ENCODE data around the gene WBP2. TPM values are rescaled to one million over a fixed set of nuclear protein-coding genes. Genes with fewer than 3 reads are reported as not detected.

WBP2 gene
- total and polyA plus RNA-seq, 2 of the 13 experiments (the other 11 are each of a cell fraction or from before 2014, with no cell fraction given), result 29.2 to 29.5 TPM

DNA sequence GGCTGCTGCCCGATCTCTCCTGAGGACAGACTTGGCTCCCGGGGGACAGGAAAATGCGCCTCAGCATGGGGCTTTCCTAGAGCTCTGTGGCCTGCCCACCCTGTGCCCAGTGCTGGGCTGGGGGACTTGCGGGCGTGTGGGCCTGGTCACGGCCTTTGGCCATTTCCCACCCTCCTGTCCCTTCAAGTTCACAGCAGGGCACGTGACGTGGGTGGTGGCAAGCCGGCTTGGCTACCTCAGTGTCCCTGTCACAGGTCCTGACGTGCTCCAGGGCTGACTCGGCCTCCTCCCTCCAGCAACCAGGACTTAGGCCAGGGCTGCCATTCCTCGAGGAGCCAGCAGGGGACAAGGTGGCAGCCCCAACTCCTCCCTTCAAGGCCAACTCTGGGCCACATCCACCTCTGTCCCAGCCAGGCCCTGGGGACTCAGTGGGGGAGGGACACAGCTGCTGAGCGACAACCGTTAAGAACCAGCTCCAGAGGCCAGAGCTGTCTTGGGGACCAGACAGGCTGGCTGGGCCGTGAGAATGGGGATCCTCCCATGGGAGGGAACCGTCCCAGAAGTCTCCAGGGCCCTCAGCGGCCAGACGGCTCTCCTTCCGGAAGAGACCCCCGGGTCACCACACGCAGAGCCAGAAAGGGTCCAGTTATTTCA, 9.9 kb downstream of the WBP2 start (continued):
- TF ChIP-seq PHF21A (CRISPR knock-in tag; IDR thresholded peaks at IDR 0.05) (peak; percentile 81; the same call in 1 of the 2 replicates), RNF2 (conservative IDR thresholded peaks at IDR 0.05; ENCODE audit: low read depth) (0 out of 2 replicates have a peak, but pooled peaks have one; percentile 49), ZNF18 (CRISPR knock-in tag; IDR thresholded peaks at IDR 0.05; ENCODE audit: insufficient replicate concordance) (no peak), GMEB2 (CRISPR knock-in tag; IDR thresholded peaks at IDR 0.05; ENCODE audit: low read depth) (no peak), THAP7 (CRISPR knock-in tag; IDR thresholded peaks at IDR 0.05) (no peak), ZNF143 (CRISPR knock-in tag; IDR thresholded peaks at IDR 0.05) (peak; percentile 49; the same call in 1 of the 2 replicates), ZFP90 (CRISPR knock-in tag; IDR thresholded peaks at IDR 0.05; ENCODE audit: borderline replicate concordance) (no peak), RXRA (CRISPR knock-in tag; IDR thresholded peaks at IDR 0.05) (peak; percentile 85), HOXD1 (CRISPR knock-in tag; IDR thresholded peaks at IDR 0.05) (no peak)
- TF ChIP-seq, protein P1, sequence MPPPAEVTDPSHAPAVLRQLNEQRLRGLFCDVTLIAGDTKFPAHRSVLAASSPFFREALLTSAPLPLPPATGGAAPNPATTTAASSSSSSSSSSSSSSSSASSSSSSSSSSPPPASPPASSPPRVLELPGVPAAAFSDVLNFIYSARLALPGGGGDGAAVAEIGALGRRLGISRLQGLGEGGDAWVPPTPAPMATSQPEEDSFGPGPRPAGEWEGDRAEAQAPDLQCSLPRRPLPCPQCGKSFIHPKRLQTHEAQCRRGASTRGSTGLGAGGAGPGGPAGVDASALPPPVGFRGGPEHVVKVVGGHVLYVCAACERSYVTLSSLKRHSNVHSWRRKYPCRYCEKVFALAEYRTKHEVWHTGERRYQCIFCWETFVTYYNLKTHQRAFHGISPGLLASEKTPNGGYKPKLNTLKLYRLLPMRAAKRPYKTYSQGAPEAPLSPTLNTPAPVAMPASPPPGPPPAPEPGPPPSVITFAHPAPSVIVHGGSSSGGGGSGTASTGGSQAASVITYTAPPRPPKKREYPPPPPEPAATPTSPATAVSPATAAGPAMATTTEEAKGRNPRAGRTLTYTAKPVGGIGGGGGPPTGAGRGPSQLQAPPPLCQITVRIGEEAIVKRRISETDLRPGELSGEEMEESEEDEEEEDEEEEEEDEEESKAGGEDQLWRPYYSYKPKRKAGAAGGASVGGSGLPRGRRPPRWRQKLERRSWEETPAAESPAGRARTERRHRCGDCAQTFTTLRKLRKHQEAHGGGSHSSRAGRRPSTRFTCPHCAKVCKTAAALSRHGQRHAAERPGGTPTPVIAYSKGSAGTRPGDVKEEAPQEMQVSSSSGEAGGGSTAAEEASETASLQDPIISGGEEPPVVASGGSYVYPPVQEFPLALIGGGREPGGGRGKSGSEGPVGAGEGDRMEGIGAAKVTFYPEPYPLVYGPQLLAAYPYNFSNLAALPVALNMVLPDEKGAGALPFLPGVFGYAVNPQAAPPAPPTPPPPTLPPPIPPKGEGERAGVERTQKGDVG (CRISPR knock-in tag; IDR thresholded peaks at IDR 0.05; ENCODE audit: borderline replicate concordance), result 0 out of 2 replicates have a peak, but pooled peaks have one; percentile 48
- TF ChIP-seq, protein P2, sequence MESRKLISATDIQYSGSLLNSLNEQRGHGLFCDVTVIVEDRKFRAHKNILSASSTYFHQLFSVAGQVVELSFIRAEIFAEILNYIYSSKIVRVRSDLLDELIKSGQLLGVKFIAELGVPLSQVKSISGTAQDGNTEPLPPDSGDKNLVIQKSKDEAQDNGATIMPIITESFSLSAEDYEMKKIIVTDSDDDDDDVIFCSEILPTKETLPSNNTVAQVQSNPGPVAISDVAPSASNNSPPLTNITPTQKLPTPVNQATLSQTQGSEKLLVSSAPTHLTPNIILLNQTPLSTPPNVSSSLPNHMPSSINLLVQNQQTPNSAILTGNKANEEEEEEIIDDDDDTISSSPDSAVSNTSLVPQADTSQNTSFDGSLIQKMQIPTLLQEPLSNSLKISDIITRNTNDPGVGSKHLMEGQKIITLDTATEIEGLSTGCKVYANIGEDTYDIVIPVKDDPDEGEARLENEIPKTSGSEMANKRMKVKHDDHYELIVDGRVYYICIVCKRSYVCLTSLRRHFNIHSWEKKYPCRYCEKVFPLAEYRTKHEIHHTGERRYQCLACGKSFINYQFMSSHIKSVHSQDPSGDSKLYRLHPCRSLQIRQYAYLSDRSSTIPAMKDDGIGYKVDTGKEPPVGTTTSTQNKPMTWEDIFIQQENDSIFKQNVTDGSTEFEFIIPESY (CRISPR knock-in tag; IDR thresholded peaks at IDR 0.05), result peak; percentile 83
- TF ChIP-seq, protein P3, sequence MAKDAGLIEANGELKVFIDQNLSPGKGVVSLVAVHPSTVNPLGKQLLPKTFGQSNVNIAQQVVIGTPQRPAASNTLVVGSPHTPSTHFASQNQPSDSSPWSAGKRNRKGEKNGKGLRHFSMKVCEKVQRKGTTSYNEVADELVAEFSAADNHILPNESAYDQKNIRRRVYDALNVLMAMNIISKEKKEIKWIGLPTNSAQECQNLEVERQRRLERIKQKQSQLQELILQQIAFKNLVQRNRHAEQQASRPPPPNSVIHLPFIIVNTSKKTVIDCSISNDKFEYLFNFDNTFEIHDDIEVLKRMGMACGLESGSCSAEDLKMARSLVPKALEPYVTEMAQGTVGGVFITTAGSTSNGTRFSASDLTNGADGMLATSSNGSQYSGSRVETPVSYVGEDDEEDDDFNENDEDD (CRISPR knock-in tag; IDR thresholded peaks at IDR 0.05; ENCODE audit: borderline replicate concordance), result no peak; the same call in 1 of the 2 replicates

Measured in HepG2 (cell line).